GM18519 (cell line): ENCODE data around the gene DAB2.
"Not testable (repeated sequence)": the region's sequence is repeated elsewhere in the genome, so short reads cannot be mapped to it uniquely, and the experiment has no call there.

Source experiments
- ATAC-seq: cut with Tn5 transposase; IDR thresholded peaks from one replicate; pipeline ENCODE4 v1.9.1; 2021; ENCODE audit warnings: mild to moderate bottlenecking, moderate library complexity; ENCODE audit not compliant: unreplicated experiment, low FRiP score

The DAB2 gene

GRCh38 chr5:39422728-39423285, 2.0 kb downstream of the DAB2 start:
- no peak for ATAC-seq

- ATAC-seq = no peak
Measured at GRCh38 chr5:39422036-39422606, 2.7 kb downstream of the DAB2 start.

DNA sequence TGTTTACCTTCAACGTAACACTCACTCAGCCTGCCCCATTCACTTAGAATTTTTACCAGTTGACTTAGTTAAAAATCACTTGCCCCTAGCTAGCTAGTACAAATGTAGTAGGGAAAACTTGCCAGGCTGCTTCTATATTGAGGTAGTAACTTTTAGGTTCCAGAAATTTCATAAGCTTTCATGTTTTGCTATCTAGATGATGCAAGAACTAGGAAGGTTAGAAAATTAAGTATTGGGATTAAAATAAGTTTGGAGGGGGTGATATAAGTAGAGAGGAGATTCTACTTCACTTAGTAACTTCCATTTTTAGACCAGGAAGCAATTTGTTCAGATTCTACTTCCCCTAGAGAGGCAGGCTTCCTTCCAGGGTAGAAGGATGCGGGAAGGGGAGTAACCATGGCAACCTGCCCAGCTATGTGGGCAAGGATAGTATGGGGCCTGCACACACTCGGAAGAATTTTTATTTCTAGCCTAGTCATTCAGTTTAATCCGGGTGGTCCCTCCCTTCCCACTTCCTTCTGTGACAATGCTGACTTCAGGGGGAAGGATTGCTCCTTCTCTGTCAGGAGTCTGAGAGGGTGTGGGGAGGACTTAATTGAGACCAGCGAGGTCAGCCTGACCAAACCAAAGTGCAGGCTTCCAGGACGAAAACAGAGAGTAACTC, 4.2 kb downstream of the DAB2 start:
- no peak for ATAC-seq

DNA sequence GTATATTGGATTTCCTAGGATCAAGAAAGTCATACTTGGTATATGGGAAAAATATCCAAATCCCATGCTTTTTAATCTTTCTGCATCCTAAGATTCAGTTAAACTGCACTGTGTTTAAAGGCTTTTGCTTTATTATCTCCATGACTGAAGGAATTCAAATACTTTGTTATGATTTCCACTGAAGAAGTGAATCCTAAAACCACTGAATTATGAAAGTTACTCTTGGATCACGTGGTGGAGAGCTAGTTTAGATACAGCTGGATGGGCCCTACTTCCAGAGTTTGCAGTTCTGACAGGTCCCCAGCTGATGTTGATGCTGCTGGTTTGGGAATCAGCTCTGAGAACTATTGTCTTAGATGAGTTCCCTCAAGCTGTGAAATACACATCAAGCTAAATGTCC, 5.0 kb downstream of the DAB2 start:
- no peak for ATAC-seq

DNA sequence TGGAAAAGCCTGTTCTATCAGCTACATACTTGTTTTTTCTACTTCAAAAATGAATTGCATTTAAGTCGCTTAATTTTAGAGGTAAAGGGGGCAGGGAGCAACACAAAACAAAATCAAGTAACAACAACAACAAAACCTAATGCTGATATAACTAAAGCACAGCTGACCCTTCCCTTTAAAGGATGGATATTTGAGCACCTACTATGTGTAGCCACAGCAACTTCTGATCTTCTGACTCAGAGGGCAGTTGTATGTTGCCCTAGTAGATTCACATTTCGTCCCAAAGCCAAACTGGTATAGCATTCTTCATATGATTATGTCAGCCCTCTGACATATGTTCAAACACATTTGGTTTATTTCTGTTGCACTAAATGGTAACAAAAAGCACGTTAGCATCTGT, 6.8 kb downstream of the DAB2 start:
- no peak for ATAC-seq

DNA sequence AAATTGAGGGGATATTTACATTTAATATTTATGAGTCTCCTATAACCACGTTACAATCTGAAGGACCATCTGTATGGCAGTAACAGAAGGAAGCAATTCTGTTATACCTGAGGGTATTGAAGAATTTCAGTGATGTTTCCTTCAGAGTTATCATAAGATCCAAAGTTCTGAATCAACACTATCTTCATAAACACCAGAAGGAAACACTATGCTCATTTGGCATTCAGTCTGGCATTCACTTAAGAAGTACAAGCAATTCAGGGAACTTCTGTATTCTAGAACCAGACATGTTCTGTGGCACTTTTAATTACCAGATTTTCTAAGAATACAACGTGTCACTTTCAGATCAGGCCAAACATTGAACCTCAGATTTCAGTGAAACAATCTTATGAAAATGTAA, 9.6 kb downstream of the DAB2 start:
- no peak for ATAC-seq

DNA sequence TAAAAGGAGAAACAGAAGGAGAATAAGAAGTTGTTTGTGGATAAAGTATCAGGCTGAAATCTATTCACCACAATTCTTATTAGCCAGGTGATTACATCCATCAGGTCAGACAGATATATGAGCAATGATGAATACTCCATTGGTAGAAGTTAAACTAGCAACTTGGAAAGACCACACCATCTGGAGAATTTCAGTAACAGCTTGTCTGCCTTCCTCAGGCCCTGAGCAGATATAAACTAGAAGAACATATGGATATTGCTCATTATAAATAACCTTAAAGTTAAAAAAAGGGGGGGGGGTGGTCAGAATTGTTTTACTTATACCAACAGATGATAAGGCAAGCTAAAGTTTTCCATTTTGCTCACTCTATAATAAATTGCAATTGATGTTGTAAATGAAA, 10.4 kb downstream of the DAB2 start:
- no peak for ATAC-seq

DNA sequence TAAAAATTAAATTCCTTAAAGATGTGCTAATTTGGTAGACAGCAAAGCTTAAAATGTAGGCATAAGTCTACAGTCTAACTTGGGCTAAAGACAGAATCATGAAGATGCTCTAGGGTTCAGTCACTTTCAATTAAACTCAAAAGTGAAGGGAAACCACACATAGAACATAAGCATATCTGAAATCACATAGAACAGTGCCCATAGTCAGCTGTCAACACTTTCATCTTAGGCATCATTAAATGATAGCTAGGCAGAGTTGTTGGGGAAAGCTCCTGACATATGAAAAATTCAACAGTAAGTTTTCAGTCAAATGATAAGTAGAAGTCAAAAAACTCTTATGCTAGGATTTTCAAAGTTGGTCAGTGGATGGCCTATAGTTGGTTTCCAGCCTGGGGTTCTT, 11.0 kb downstream of the DAB2 start:
- no peak for ATAC-seq

DNA sequence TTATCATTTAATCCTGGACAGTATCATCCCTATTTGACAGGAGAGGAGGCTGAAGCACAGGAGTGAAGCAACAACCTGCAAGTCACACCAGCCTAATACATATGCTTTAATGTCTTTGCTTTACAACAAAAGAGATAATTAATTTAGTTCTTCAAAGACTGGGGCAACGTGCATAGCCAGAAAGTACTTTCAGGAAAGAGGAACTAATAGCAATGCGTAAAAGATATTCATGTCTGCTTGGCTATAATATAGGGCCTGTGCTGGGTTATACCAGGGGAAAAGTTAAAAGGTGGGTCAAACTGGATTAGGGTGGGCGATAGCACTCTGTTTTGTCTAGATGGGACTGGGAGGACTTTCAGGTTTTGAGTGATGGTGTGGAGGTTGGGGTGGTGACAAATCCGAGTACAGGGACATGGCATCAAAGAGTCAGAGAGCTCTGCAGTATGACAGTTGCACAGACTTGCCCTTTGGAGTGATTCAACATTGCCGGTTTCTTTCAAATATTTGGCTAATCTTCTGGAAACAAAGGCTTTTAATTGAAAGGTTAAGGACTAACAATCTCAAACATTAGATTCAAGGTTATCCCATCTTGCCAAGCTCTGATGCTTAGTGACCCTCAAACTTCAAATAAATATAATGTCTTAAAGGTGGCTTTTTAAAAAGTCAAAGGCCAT, 11.9 kb downstream of the DAB2 start:
- ATAC-seq = no peak

- no peak for ATAC-seq
Measured at GRCh38 chr5:39411985-39412384, 12.8 kb downstream of the DAB2 start.

DNA sequence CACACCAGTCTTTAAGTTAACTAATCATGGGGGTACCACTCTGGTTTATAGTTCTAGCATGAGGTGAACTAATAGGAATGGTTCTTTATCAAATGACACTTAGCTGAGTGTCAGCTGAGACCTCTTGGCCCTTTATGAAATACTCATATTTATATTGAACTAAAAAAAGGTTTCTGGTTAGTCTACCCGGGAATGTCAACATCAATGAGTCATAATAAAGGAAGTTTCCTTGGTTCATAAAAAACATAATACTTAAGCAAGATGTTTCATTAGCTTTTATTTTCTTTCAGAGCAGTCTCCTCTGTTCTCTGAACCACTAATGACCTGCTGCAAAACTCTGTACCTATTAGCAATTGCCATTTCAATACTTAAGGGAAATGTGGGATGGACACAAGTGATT, 13.7 kb downstream of the DAB2 start:
- ATAC-seq = no peak

GRCh38 chr5:39409033-39409432, 15.7 kb downstream of the DAB2 start:
- no peak for ATAC-seq

DNA sequence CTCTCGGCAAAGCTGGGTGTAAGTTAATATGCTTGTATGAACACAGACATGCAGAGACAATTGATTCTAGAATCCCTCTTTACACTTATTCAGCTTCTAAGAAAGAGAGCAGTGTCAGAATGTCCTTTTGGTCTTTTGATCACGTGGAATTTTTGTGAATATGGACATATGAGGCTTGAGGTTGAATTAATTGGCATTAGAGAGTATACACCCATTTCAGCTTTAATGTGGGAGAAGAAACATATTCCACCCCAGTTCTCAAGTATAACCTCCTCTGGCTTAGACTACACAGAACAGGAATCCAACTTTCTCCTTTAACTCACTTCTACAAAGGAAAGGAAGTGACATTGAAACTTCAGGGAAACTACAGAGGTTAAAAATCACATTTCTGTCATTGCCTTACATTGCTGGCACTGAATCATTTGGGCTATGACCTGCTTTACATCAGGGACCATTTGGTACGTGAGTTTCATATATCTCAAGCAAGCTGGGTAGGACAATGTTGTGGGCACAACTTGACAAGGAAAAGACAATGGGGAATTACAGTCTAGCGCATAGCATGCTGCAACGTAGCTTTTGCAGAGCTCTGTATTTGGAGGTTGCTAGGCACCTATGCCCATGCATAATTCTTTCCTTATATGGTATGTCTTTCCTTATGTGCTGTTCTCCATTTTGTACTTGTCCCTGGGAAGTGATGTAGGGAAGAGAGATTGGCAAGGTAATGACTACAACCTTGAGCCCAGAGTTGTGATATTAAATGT, 19.5 kb downstream of the DAB2 start:
- no peak for ATAC-seq

GRCh38 chr5:39403761-39404160, 21.0 kb downstream of the DAB2 start:
- ATAC-seq = not testable (repeated sequence)

- not testable (repeated sequence) for ATAC-seq
Measured at GRCh38 chr5:39402140-39402539, 22.6 kb downstream of the DAB2 start.

GRCh38 chr5:39400713-39401578, 23.8 kb downstream of the DAB2 start:
- ATAC-seq = no peak

DNA sequence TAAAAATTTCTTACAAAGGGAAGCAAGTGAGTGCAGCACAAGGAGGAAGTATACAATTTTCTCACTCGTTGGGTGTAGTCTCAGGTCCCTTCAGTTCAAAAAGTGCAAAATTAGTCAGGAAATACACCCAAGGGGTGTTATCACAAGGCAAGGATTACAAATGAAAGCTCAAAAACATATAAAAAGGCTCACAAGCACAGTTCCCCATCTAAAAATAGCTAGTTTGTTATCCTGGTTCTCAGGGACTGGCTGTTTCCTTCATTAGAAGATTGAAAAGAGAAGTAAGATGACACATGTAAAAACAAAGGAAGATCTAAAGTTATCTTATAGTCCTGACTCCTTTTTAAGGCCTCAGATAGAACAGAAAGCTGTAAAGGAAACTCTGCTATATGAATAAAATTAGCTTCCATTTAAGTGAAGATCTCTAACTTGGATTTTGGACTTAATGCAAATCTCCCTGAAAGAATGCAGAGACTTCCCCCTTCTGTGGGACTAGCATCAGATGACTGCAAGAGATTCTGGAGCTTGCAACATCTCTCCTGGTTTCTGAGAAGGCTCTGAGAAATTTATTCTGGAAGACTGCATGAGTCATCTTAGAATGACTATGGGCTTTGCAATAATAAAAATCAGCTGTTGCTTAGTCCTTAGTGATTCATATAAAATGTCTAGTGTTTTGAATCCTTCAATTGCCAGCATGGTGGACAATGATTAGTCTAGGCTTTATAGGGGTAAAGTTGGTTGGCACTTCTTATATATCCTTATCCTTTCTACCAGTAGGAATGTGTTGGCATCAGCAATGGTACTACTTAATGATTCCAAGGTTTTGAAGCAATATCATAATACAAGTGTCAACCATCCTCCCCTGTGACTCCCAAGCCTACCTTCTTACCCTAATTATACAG, 25.4 kb downstream of the DAB2 start:
- no peak for ATAC-seq

- no peak for ATAC-seq
Measured at GRCh38 chr5:39396843-39397242, 27.9 kb downstream of the DAB2 start.

DNA sequence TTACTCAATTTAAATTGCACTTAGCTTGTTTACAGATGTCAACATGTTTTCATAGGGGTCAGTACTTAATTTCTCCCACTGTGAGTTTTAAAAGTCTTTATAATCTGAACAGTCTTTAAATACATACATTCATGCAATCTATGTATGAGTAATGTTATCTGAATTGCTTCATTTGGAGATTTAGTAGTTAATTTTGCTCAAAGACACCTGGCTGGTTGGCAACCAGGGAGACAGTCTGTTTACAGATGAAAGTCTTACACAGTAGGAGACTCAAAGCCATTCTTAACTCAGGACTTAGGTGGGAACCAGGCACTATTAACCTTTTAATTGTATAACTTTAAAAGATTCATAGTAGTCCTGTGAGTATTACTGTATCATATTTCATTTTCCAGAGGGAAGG, 29.3 kb downstream of the DAB2 start:
- no peak for ATAC-seq
